ENCODE data around the gene CYBC1. TPM values are rescaled to one million over a fixed set of nuclear protein-coding genes. Genes with fewer than 3 reads are reported as not detected.

The CYBC1 gene
- total and polyA plus RNA-seq, 9 of the 15 experiments (the other 6 are each of a cell fraction or from before 2014, with no cell fraction given) = 1.3 to 71.8 (median 49.9) TPM

GRCh38 chr17:82457929-82458178 lies 7.3 kb upstream of the CYBC1 start (continued):
- TF ChIP-seq ZNF280B (CRISPR knock-in tag; IDR thresholded peaks at IDR 0.05) (no peak), ZNF347 (CRISPR knock-in tag; IDR thresholded peaks at IDR 0.05; ENCODE audit: low read depth) (no peak), SLC30A9 (CRISPR knock-in tag; IDR thresholded peaks at IDR 0.05) (no peak), ZNF23 (CRISPR knock-in tag; IDR thresholded peaks at IDR 0.05) (no peak), RAD51 (IDR thresholded peaks at IDR 0.05; ENCODE audit: borderline replicate concordance, low read depth) (peak; percentile 96), ATF3 (IDR thresholded peaks at IDR 0.05) (no peak), ATF3 (CRISPR knock-in tag; conservative IDR thresholded peaks at IDR 0.05) (no peak), U2AF2 (optimal IDR thresholded peaks at IDR 0.05; ENCODE audit: low read depth, low read length) (no peak), RBM22 (IDR thresholded peaks at IDR 0.05; ENCODE audit: low read depth, low read length, poor library complexity, severe bottlenecking) (no peak), BCOR (IDR thresholded peaks at IDR 0.05) (no peak), SNAPC5 (CRISPR knock-in tag; IDR thresholded peaks at IDR 0.05) (no peak), XRCC5 (IDR thresholded peaks at IDR 0.05; ENCODE audit: low read depth, low read length) (no peak), TAF9B (IDR thresholded peaks at IDR 0.05; ENCODE audit: partially characterized antibody) (no peak), TARDBP (IDR thresholded peaks at IDR 0.05) (no peak), SMAD4 (CRISPR knock-in tag; conservative IDR thresholded peaks at IDR 0.05) (no peak), CEBPG (CRISPR knock-in tag; IDR thresholded peaks at IDR 0.05) (no peak), CEBPG (tag; conservative IDR thresholded peaks at IDR 0.05 in 1 of 2, IDR thresholded peaks at IDR 0.05 in 1 of 2) (no peak), ZC3H4 (CRISPR knock-in tag; IDR thresholded peaks at IDR 0.05; ENCODE audit: borderline replicate concordance) (no peak; the same call in 1 of the 2 replicates), CBFA2T2 (conservative IDR thresholded peaks at IDR 0.05) (peak; percentile 71), PRPF4 (IDR thresholded peaks at IDR 0.05; ENCODE audit: insufficient read depth, low read depth, low read length, poor library complexity, severe bottlenecking) (no peak), POLR2H (tag; IDR thresholded peaks at IDR 0.05; ENCODE audit: low read depth) (no peak), ZNF551 (CRISPR knock-in tag; IDR thresholded peaks at IDR 0.05) (no peak), NR2C1 (IDR thresholded peaks at IDR 0.05) (no peak), NR2C1 (tag; IDR thresholded peaks at IDR 0.05) (peak; percentile 41; the same call in 1 of the 2 replicates), E2F8 (IDR thresholded peaks at IDR 0.05; ENCODE audit: low read depth, partially characterized antibody) (peak; percentile 32), E2F1 (CRISPR knock-in tag; IDR thresholded peaks at IDR 0.05) (no peak)

All from K562 (cell line).